ENCODE data around the gene ATP2C2. TPM values are rescaled to one million over a fixed set of nuclear protein-coding genes. Genes with fewer than 3 reads are reported as not detected.

The ATP2C2 gene
- total RNA-seq, 1 experiment from 2014 or later: not detected

GRCh38 chr16:84421081-84421937, 53.0 kb downstream of the ATP2C2 start:
- BruUV-seq (replicated peaks): no TSS peak

GRCh38 chr16:84421938-84422220, 53.5 kb downstream of the ATP2C2 start:
- Histone ChIP-seq H3K27me3 (replicated peaks; ENCODE audit: insufficient read depth, low read depth, low read length, poor library complexity) (peaks cover 17% of the 10 kb centered on the region), H3K9me3 (ENCODE audit: low read depth, low read length, poor library complexity, severe bottlenecking) (no peaks in the 10 kb centered on the region), H3K4me3 (ENCODE audit: low read depth, low read length, poor library complexity, severe bottlenecking) (no peak overlapping the region), H3K27ac (ENCODE audit: low read depth, low read length, poor library complexity, severe bottlenecking) (no peak overlapping the region), H3K36me3 (ENCODE audit: insufficient read depth, low read length, poor library complexity, severe bottlenecking) (no peaks in the 10 kb centered on the region), H3K4me1 (ENCODE audit: insufficient read depth, low read length, poor library complexity, severe bottlenecking) (no peaks in the 10 kb centered on the region)
- intact Hi-C loops (cut with micrococcal nuclease; ENCODE audit: unreplicated experiment): no loop called here
- ChIA-PET POLR2A (ENCODE audit: low non-redundant PET) (no interaction called here), CTCF (no interaction called here)
- TF ChIP-seq CTCF (conservative IDR thresholded peaks at IDR 0.05; ENCODE audit: low read depth, low read length) (no peak), EZH2 (IDR thresholded peaks at IDR 0.05; ENCODE audit: borderline replicate concordance, low read depth, low read length, poor library complexity, severe bottlenecking) (no peak)
- BruUV-seq (replicated peaks): no TSS peak
- DNase-seq (ENCODE audit: low spot score): no peak

More at GRCh38 chr16:84421081-84421937, 53.0 kb downstream of the ATP2C2 start:
- Histone ChIP-seq H3K9me3 (ENCODE audit: low read depth, low read length, poor library complexity, severe bottlenecking) (no peaks in the 10 kb centered on the region), H3K4me3 (ENCODE audit: low read depth, low read length, poor library complexity, severe bottlenecking) (no peak overlapping the region), H3K27me3 (replicated peaks; ENCODE audit: insufficient read depth, low read depth, low read length, poor library complexity) (peaks cover 16% of the 10 kb centered on the region), H3K4me1 (ENCODE audit: insufficient read depth, low read length, poor library complexity, severe bottlenecking) (no peaks in the 10 kb centered on the region), H3K27ac (ENCODE audit: low read depth, low read length, poor library complexity, severe bottlenecking) (no peak overlapping the region), H3K36me3 (ENCODE audit: insufficient read depth, low read length, poor library complexity, severe bottlenecking) (no peaks in the 10 kb centered on the region)
- TF ChIP-seq CTCF (conservative IDR thresholded peaks at IDR 0.05; ENCODE audit: low read depth, low read length) (no peak), EZH2 (IDR thresholded peaks at IDR 0.05; ENCODE audit: borderline replicate concordance, low read depth, low read length, poor library complexity, severe bottlenecking) (no peak)
- intact Hi-C loops (cut with micrococcal nuclease; ENCODE audit: unreplicated experiment): no loop called here
- CTCF ChIA-PET: no interaction called here
- no peak for DNase-seq (ENCODE audit: low spot score)
- POLR2A ChIA-PET (ENCODE audit: low non-redundant PET): no interaction called here

GRCh38 chr16:84423416-84423837, 55.1 kb downstream of the ATP2C2 start:
- ChIA-PET POLR2A (ENCODE audit: low non-redundant PET) (no interaction called here), CTCF (no interaction called here)
- Histone ChIP-seq H3K36me3 (ENCODE audit: insufficient read depth, low read length, poor library complexity, severe bottlenecking) (no peaks in the 10 kb centered on the region), H3K4me3 (ENCODE audit: low read depth, low read length, poor library complexity, severe bottlenecking) (no peak overlapping the region), H3K4me1 (ENCODE audit: insufficient read depth, low read length, poor library complexity, severe bottlenecking) (no peaks in the 10 kb centered on the region), H3K9me3 (ENCODE audit: low read depth, low read length, poor library complexity, severe bottlenecking) (no peaks in the 10 kb centered on the region), H3K27me3 (replicated peaks; ENCODE audit: insufficient read depth, low read depth, low read length, poor library complexity) (peaks cover 28% of the 10 kb centered on the region), H3K27ac (ENCODE audit: low read depth, low read length, poor library complexity, severe bottlenecking) (no peak overlapping the region)
- DNase-seq (ENCODE audit: low spot score): peak; percentile 47
- intact Hi-C loops (cut with micrococcal nuclease; ENCODE audit: unreplicated experiment): no loop called here
- no TSS peak for BruUV-seq (replicated peaks)
- TF ChIP-seq CTCF (conservative IDR thresholded peaks at IDR 0.05; ENCODE audit: low read depth, low read length) (no peak), EZH2 (IDR thresholded peaks at IDR 0.05; ENCODE audit: borderline replicate concordance, low read depth, low read length, poor library complexity, severe bottlenecking) (no peak)
